DMS114 treated with DMSO at 0.1 percent for 48 hours (cell line): ENCODE data around the gene PRKCA.
"Not testable (repeated sequence)": the region's sequence is repeated elsewhere in the genome, so short reads cannot be mapped to it uniquely, and the experiment has no call there.

Experiments used
- DNase-seq: peaks from one replicate; lab custom pipeline; 2025; ENCODE audit not compliant: unreplicated experiment; lab: John Stamatoyannopoulos, UW

The PRKCA gene

GRCh38 chr17:66432996-66433551 is 130.7 kb downstream of the PRKCA start:
- DNase-seq, result no peak

- DNase-seq, result no peak
These were observed 132.8 kb downstream of the PRKCA start for GRCh38 chr17:66435182-66435581.

- no peak for DNase-seq
These were observed 134.2 kb downstream of the PRKCA start for GRCh38 chr17:66436631-66437030.

- no peak for DNase-seq
These were observed 135.1 kb downstream of the PRKCA start for GRCh38 chr17:66437476-66438026.

- no peak for DNase-seq
These were observed 135.7 kb downstream of the PRKCA start for GRCh38 chr17:66438101-66438500.

- DNase-seq, result no peak
These were observed 138.8 kb downstream of the PRKCA start for GRCh38 chr17:66441101-66441661.

GRCh38 chr17:66443166-66443565 is 140.8 kb downstream of the PRKCA start:
- no peak for DNase-seq

GRCh38 chr17:66443606-66444005 is 141.2 kb downstream of the PRKCA start:
- DNase-seq, result no peak

- DNase-seq, result no peak
These were observed 141.6 kb downstream of the PRKCA start for GRCh38 chr17:66444031-66444430.

- DNase-seq, result no peak
These were observed 142.8 kb downstream of the PRKCA start for GRCh38 chr17:66445229-66445628.

- no peak for DNase-seq
These were observed 144.0 kb downstream of the PRKCA start for GRCh38 chr17:66446419-66446818.

GRCh38 chr17:66447159-66447558 is 144.7 kb downstream of the PRKCA start:
- no peak for DNase-seq

GRCh38 chr17:66448026-66448639 is 145.7 kb downstream of the PRKCA start:
- no peak for DNase-seq

- no peak for DNase-seq
These were observed 147.1 kb downstream of the PRKCA start for GRCh38 chr17:66449418-66449977.

- no peak for DNase-seq
These were observed 147.8 kb downstream of the PRKCA start for GRCh38 chr17:66450008-66450851.

- no peak for DNase-seq
These were observed 148.4 kb downstream of the PRKCA start for GRCh38 chr17:66450852-66451158.

- DNase-seq, result no peak
These were observed 149.1 kb downstream of the PRKCA start for GRCh38 chr17:66451188-66452149.

- no peak for DNase-seq
These were observed 152.6 kb downstream of the PRKCA start for GRCh38 chr17:66455060-66455459.

GRCh38 chr17:66457499-66457898 is 155.1 kb downstream of the PRKCA start:
- not testable (repeated sequence) for DNase-seq

- no peak for DNase-seq
These were observed 156.4 kb downstream of the PRKCA start for GRCh38 chr17:66458782-66459181.
